ENCODE measurements around the gene ANGEL1. TPM values are rescaled to one million over a fixed set of nuclear protein-coding genes. Genes with fewer than 3 reads are reported as not detected.

Gene ANGEL1
- total and polyA plus RNA-seq, 8 donors, result 18.9 to 46.6 (median 40.5) TPM

GRCh38 chr14:76837524-76837923, 24.8 kb upstream of the ANGEL1 start:
- no peak for DNase-seq
- no peak for ATAC-seq
- no peak overlapping the region for H3K27ac ChIP-seq
- H3K9me3 ChIP-seq, result no peaks in the 10 kb centered on the region
- H3K27me3 ChIP-seq, result no peaks in the 10 kb centered on the region
- intact Hi-C loops (cut with DNase I), result no loop called here
- no peaks in the 10 kb centered on the region for H3K4me1 ChIP-seq
- no peak for TF ChIP-seq CTCF (IDR thresholded peaks at IDR 0.05)
- H3K4me3 ChIP-seq, result no peak overlapping the region
- no peaks in the 10 kb centered on the region for H3K36me3 ChIP-seq

- H3K4me1 ChIP-seq, result no peaks in the 10 kb centered on the region
- no peaks in the 10 kb centered on the region for H3K27me3 ChIP-seq
- no peak for TF ChIP-seq CTCF (IDR thresholded peaks at IDR 0.05)
- H3K4me3 ChIP-seq, result no peak overlapping the region
- peak in 1 of 4 donors; percentile 67 for DNase-seq
- intact Hi-C loops (cut with DNase I), result no loop called here
- ATAC-seq, result peak; percentile 36
- no peaks in the 10 kb centered on the region for H3K36me3 ChIP-seq
- H3K27ac ChIP-seq, result no peak overlapping the region
- no peaks in the 10 kb centered on the region for H3K9me3 ChIP-seq
Measured at GRCh38 chr14:76836029-76836630, 23.4 kb upstream of the ANGEL1 start.

GRCh38 chr14:76834241-76834661, 21.6 kb upstream of the ANGEL1 start:
- Histone ChIP-seq H3K27me3 (no peaks in the 10 kb centered on the region), H3K4me3 (no peak overlapping the region), H3K4me1 (no peaks in the 10 kb centered on the region), H3K36me3 (no peaks in the 10 kb centered on the region), H3K9me3 (no peaks in the 10 kb centered on the region), H3K27ac (no peak overlapping the region)
- DNase-seq (no peak), ATAC-seq (no peak)
- TF ChIP-seq CTCF (IDR thresholded peaks at IDR 0.05), result no peak
- intact Hi-C loops (cut with DNase I), result no loop called here

GRCh38 chr14:76833011-76833410, 20.3 kb upstream of the ANGEL1 start:
- Histone ChIP-seq H3K36me3 (no peaks in the 10 kb centered on the region), H3K4me3 (no peak overlapping the region), H3K9me3 (no peaks in the 10 kb centered on the region), H3K27ac (peak overlapping the region in 1 of 2 donors; percentile 28), H3K4me1 (no peaks in the 10 kb centered on the region), H3K27me3 (no peaks in the 10 kb centered on the region)
- TF ChIP-seq CTCF (IDR thresholded peaks at IDR 0.05), result no peak
- DNase-seq (no peak), ATAC-seq (no peak)
- intact Hi-C loops (cut with DNase I), result no loop called here

GRCh38 chr14:76832503-76832988, 19.9 kb upstream of the ANGEL1 start:
- H3K27me3 ChIP-seq, result no peaks in the 10 kb centered on the region
- intact Hi-C loops (cut with DNase I), result no loop called here
- ATAC-seq (peak; percentile 50), DNase-seq (peak in 1 of 4 donors; percentile 45)
- no peak overlapping the region for H3K4me3 ChIP-seq
- no peaks in the 10 kb centered on the region for H3K4me1 ChIP-seq
- no peaks in the 10 kb centered on the region for H3K9me3 ChIP-seq
- peak overlapping the region in 1 of 2 donors; percentile 28 for H3K27ac ChIP-seq
- TF ChIP-seq CTCF (IDR thresholded peaks at IDR 0.05), result no peak
- no peaks in the 10 kb centered on the region for H3K36me3 ChIP-seq
